ENCODE results near the gene SLC35D3.
"Not testable (repeated sequence)": the region's sequence is repeated elsewhere in the genome, so short reads cannot be mapped to it uniquely, and the experiment has no call there.

The SLC35D3 gene

DNA sequence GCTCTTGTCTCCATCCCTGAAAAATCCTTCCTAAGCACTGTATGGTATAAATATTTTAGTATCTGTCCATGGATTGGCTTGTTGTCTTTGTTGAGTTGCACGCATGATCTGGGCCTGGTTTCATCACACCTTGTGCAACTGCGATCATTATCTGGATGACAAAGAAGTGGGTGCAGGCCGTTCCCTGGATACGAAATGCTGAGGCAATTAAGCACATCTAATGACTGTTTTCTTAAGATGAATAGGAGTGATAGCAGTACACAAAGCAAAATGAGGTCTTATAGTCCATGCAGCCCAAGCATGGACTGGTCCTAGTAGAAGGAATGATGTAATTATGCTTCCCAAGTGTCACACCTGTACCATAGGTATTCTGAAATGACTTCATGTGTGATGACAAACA lies 47.8 kb downstream of the SLC35D3 start:
- Histone ChIP-seq H4K20me1 (ENCODE audit: low read depth, low read length) (no peaks in the 10 kb centered on the region), H3K9me3 (ENCODE audit: insufficient read depth, low read length) (no peaks in the 10 kb centered on the region), H3K27me3 (ENCODE audit: low read length) (no peaks in the 10 kb centered on the region), H3F3A (ENCODE audit: insufficient read depth) (no peaks in the 10 kb centered on the region), H3K36me3 (ENCODE audit: low read length) (no peaks in the 10 kb centered on the region), H3K4me2 (ENCODE audit: low read depth, low read length, poor library complexity, severe bottlenecking) (no peak overlapping the region), H2AFZ (ENCODE audit: low read depth, low read length, severe bottlenecking) (no peak overlapping the region), H3K9me2 (replicated peaks; ENCODE audit: insufficient read depth, low read length) (no peaks in the 10 kb centered on the region), H3K4me3 (ENCODE audit: insufficient read depth, low read length, poor library complexity, severe bottlenecking) (no peak overlapping the region), H3K27ac (ENCODE audit: low read depth, low read length) (no peak overlapping the region), H3K79me2 (ENCODE audit: insufficient read depth, low read length) (no peaks in the 10 kb centered on the region), H3K9ac (ENCODE audit: low read length) (no peak overlapping the region)
- no peak for TF ChIP-seq EZH2phosphoT487 (conservative IDR thresholded peaks at IDR 0.05; ENCODE audit: low read length)
- TF ChIP-seq, protein P1, sequence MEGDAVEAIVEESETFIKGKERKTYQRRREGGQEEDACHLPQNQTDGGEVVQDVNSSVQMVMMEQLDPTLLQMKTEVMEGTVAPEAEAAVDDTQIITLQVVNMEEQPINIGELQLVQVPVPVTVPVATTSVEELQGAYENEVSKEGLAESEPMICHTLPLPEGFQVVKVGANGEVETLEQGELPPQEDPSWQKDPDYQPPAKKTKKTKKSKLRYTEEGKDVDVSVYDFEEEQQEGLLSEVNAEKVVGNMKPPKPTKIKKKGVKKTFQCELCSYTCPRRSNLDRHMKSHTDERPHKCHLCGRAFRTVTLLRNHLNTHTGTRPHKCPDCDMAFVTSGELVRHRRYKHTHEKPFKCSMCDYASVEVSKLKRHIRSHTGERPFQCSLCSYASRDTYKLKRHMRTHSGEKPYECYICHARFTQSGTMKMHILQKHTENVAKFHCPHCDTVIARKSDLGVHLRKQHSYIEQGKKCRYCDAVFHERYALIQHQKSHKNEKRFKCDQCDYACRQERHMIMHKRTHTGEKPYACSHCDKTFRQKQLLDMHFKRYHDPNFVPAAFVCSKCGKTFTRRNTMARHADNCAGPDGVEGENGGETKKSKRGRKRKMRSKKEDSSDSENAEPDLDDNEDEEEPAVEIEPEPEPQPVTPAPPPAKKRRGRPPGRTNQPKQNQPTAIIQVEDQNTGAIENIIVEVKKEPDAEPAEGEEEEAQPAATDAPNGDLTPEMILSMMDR (IDR thresholded peaks at IDR 0.05; ENCODE audit: insufficient read depth, low read length, poor library complexity, severe bottlenecking): no peak

DNA sequence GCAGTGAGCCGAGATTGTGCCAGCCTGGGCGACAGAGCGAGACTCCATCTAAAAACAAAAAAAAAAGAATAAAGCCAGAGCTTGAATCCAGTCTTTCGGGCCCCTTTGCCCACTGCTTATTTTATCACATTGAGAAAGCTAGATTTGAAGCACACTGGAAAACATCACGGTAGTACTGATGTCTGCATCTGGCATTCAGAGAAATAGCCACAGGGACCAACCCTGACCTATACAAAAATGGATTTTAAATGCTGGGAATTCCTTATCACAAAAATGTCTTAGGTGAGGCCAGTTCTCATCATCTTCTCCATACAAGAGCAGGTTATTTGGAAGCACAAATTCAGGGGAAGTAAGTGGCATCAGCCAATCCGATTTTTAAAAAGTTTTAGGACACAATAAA lies 49.5 kb downstream of the SLC35D3 start:
- Histone ChIP-seq H3K27ac (ENCODE audit: low read depth, low read length) (no peak overlapping the region), H3K4me3 (ENCODE audit: insufficient read depth, low read length, poor library complexity, severe bottlenecking) (no peak overlapping the region), H3K9me2 (replicated peaks; ENCODE audit: insufficient read depth, low read length) (no peaks in the 10 kb centered on the region), H3K9ac (ENCODE audit: low read length) (no peak overlapping the region), H3K9me3 (ENCODE audit: insufficient read depth, low read length) (no peaks in the 10 kb centered on the region), H3K36me3 (ENCODE audit: low read length) (no peaks in the 10 kb centered on the region), H3K4me2 (ENCODE audit: low read depth, low read length, poor library complexity, severe bottlenecking) (no peak overlapping the region), H4K20me1 (ENCODE audit: low read depth, low read length) (no peaks in the 10 kb centered on the region), H3F3A (ENCODE audit: insufficient read depth) (no peaks in the 10 kb centered on the region), H3K27me3 (ENCODE audit: low read length) (no peaks in the 10 kb centered on the region), H2AFZ (ENCODE audit: low read depth, low read length, severe bottlenecking) (no peak overlapping the region), H3K79me2 (ENCODE audit: insufficient read depth, low read length) (no peaks in the 10 kb centered on the region)
- TF ChIP-seq, protein P1 (IDR thresholded peaks at IDR 0.05; ENCODE audit: insufficient read depth, low read length, poor library complexity, severe bottlenecking): no peak
- TF ChIP-seq EZH2phosphoT487 (conservative IDR thresholded peaks at IDR 0.05; ENCODE audit: low read length): no peak

DNA sequence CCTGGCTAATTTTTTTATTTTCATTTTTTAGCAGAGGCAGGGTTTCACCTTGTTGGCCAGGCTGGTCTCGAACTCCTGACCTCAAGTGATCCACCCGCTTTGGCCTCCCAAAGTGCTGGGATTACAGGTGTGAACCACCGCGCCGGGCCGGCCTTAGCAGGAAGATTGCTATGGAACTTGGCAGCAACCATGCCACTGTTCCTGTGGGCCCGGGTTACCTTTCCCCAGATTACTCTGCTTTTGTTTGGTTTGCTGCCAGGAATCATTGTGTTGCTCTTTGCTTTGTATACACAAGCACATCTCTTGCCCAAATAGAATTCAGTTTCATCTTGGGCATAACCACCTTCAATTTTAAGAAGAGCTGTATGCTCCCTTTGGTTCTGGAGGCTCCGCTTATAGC lies 51.7 kb downstream of the SLC35D3 start:
- H3K4me3 ChIP-seq (ENCODE audit: insufficient read depth, low read length, poor library complexity, severe bottlenecking); H3K9me3 ChIP-seq (ENCODE audit: insufficient read depth, low read length); H4K20me1 ChIP-seq (ENCODE audit: low read depth, low read length): not testable (repeated sequence)

More for the DNA sequence above, 51.7 kb downstream of the SLC35D3 start:
- not testable (repeated sequence) for H3K4me2 ChIP-seq (ENCODE audit: low read depth, low read length, poor library complexity, severe bottlenecking); H3K79me2 ChIP-seq (ENCODE audit: insufficient read depth, low read length); H3K9ac ChIP-seq (ENCODE audit: low read length); H3K27me3 ChIP-seq (ENCODE audit: low read length); H3K27ac ChIP-seq (ENCODE audit: low read depth, low read length); H3F3A ChIP-seq (ENCODE audit: insufficient read depth); H3K9me2 ChIP-seq (replicated peaks; ENCODE audit: insufficient read depth, low read length); H2AFZ ChIP-seq (ENCODE audit: low read depth, low read length, severe bottlenecking); H3K36me3 ChIP-seq (ENCODE audit: low read length)

All from SU-DHL-6 (cell line).